Fibroblast of lung (primary cell): ENCODE measurements around the gene POLR1A.

ENCODE experiments used
- CTCF ChIP-seq, 2 donors: IDR thresholded peaks in 1 of 2; conservative IDR thresholded peaks in 1 of 2; 1 replicate in 1 of 2; 2 replicates in 1 of 2; pipeline ENCODE4 v1.5.1; 2011 to 2012; ENCODE audit warnings: low read length in 2 of 2, control low read depth in 1 of 2, inconsistent platforms in 1 of 2, low read depth in 1 of 2, mild to moderate bottlenecking in 1 of 2
- EZH2 ChIP-seq: IDR thresholded peaks from 2 replicates; pipeline ENCODE4 v1.5.1; 2012; ENCODE audit warnings: low read length, control low read depth, mild to moderate bottlenecking; ENCODE audit errors: missing control alignments

- TF ChIP-seq EZH2, result no peak
- TF ChIP-seq CTCF (conservative IDR thresholded peaks at IDR 0.05 in 1 of 2, IDR thresholded peaks at IDR 0.05 in 1 of 2; ENCODE audit: low read depth in 1 of 2, low read length in 2 of 2), result no peak
Measured at GRCh38 chr2:86025229-86025820, 80.4 kb downstream of the POLR1A start.
